ENCODE data around the gene UQCRC1. TPM values are rescaled to one million over a fixed set of nuclear protein-coding genes. Genes with fewer than 3 reads are reported as not detected.

The UQCRC1 gene
- total RNA-seq, 1 donor from 2014 or later: 240 TPM

MicroRNAs encoded within 50 kb of the gene (microRNA counts, 767-probe panel; counts per million panel counts)
- microRNA hsa-miR-711: 460 counts per million, percentile 90 among the panel's probes with 10 or more counts

Small RNA genes within 50 kb of the gene (microRNA-seq; reads per million reads assigned to microRNA genes)
- gene MIR4793 (not detected), gene MIR6823 (not detected), gene MIR711 (not detected)

Small RNA genes within 50 kb of the gene (small RNA-seq; reads per million reads assigned to genes)
- not detected for gene MIR6823

Other genes with a start within 250 kb of the UQCRC1 start
- 0.82 and 1.4 TPM in 2 replicates for gene FBXW12, start 237.4 kb downstream of the UQCRC1 start, total RNA-seq (ENCODE audit: low replicate concordance)
- 53.6 and 142 TPM in 2 replicates for gene PLXNB1, start 179.6 kb downstream of the UQCRC1 start, total RNA-seq (ENCODE audit: low replicate concordance)
- 13.9 and 22.0 TPM in 2 replicates for gene CCDC51, start 169.5 kb downstream of the UQCRC1 start, total RNA-seq (ENCODE audit: low replicate concordance)
- gene TMA7, start 169.4 kb downstream of the UQCRC1 start, total RNA-seq (ENCODE audit: low replicate concordance): 472 and 510 TPM in 2 replicates
- gene ATRIP, start 162.9 kb downstream of the UQCRC1 start, total RNA-seq (ENCODE audit: low replicate concordance): 8.3 and 11.8 TPM in 2 replicates
- gene SHISA5, start 105.5 kb downstream of the UQCRC1 start, total RNA-seq (ENCODE audit: low replicate concordance): 54.8 and 133 TPM in 2 replicates
- 59.5 and 102 TPM in 2 replicates for gene PFKFB4, start 52.8 kb downstream of the UQCRC1 start, total RNA-seq (ENCODE audit: low replicate concordance)
- 0.34 TPM in 1 of 2 replicates, not detected in the other for gene UCN2, start 45.9 kb downstream of the UQCRC1 start, total RNA-seq (ENCODE audit: low replicate concordance)
- gene COL7A1, start 14.3 kb downstream of the UQCRC1 start, total RNA-seq (ENCODE audit: low replicate concordance): 3.0 and 13.3 TPM in 2 replicates
- not detected in 2 replicates for gene TMEM89, start 12.1 kb upstream of the UQCRC1 start, total RNA-seq (ENCODE audit: low replicate concordance)
- 42.5 and 78.9 TPM in 2 replicates for gene SLC26A6, start 25.8 kb upstream of the UQCRC1 start, total RNA-seq (ENCODE audit: low replicate concordance)
- gene CELSR3, start 53.2 kb upstream of the UQCRC1 start, total RNA-seq (ENCODE audit: low replicate concordance): 9.9 and 22.3 TPM in 2 replicates
- gene NCKIPSD, start 76.3 kb upstream of the UQCRC1 start, total RNA-seq (ENCODE audit: low replicate concordance): 32.8 and 69.1 TPM in 2 replicates
- gene IP6K2, start 107.6 kb upstream of the UQCRC1 start, total RNA-seq (ENCODE audit: low replicate concordance): 130 and 186 TPM in 2 replicates
- gene PRKAR2A, start 238.2 kb upstream of the UQCRC1 start, total RNA-seq (ENCODE audit: low replicate concordance): 21.6 and 25.0 TPM in 2 replicates